HG02642 (cell line): ENCODE data around the gene HPS5.
"Not testable (repeated sequence)": the region's sequence is repeated elsewhere in the genome, so short reads cannot be mapped to it uniquely, and the experiment has no call there.

Experiments
- ATAC-seq: cut with Tn5 transposase; IDR thresholded peaks from one replicate; pipeline ENCODE4 v1.9.1; 2021; ENCODE audit warnings: mild to moderate bottlenecking; ENCODE audit not compliant: unreplicated experiment, poor library complexity

Gene HPS5

DNA sequence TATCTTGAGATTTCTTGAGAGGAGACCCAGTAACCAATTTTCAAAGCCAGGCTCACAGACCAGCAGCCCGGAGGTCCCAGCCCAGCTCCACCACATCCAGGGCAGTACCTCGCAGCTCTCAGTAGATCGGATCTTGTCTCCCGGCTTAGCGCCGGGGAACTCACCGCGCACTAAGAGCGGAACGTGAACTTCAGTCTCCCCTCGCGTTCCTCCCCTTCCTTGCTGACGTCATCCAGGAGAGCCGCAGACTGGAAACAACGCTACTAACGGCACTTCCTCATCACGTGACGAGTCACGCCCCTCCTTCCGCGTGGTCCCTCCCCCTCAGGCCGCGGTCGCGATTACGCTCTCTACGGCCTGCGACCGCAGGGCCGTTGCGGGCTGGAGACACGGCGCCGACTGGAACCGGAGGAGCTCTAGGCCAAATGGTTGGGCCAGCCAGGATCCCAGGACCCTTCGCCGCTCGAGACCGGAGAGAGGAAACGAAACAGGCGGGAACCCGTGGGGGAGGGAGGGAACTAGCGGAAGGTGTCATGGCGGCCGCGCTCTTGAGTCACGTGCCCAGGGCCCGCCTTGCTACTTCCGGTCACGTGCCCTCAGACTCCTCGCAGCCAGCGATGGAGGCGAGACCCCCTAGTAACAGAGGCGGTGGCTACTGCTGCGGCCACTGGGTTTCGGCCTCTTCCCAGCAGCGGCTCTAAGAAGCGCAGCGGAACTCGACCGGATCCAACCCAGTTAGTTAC, at the start of gene HPS5, which contains the start of gene GTF2H1:
Gene HPS5 (minus strand): TSS at position 172 of the 743 bp plus-strand sequence. CDS start 4,282 bp downstream, outside the sequence.
Gene GTF2H1 (plus strand): TSS at position 599 of the 743 bp plus-strand sequence. CDS start 10,508 bp downstream, outside the sequence.
- peak; percentile 89 for ATAC-seq

DNA sequence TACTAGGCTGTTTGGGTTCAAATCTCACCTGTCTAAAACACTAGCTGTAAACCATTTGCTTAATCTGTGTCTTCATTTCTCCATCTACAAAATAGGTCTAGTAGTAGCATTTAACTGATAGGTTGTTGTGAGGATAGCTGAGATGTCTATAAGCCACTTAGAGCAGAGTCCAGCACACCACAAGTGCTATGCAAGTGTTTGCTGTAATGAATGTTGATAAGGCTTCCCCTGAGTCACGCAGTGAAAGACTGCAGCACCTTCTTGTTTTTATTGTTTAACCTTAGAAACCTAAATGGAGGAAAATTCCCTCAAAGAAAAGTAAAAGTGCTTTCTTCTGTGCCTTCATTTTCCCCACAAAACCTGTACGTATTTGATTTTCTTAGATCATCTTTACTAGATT, 49.3 kb upstream of the HPS5 start:
- ATAC-seq, result no peak

DNA sequence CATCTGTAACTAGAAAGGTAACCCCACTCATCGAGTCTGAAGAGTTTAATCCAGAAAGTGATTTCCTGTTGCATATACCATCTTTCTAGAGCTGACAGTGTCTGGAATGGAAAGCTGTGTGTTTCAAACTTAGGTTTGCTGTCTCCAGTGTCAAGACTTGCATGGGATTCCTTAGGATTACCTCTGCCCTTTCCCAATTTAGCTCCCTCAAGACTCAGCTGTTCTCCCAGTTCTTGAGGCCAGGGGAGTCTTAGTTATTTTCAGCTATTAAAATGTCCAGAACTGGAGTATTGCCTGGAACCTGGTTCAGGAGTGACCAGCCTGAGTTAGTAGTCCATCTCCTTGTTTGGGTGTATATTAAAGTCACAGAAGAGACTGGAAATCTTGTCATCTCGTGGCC, 47.5 kb upstream of the HPS5 start:
- ATAC-seq, result no peak

DNA sequence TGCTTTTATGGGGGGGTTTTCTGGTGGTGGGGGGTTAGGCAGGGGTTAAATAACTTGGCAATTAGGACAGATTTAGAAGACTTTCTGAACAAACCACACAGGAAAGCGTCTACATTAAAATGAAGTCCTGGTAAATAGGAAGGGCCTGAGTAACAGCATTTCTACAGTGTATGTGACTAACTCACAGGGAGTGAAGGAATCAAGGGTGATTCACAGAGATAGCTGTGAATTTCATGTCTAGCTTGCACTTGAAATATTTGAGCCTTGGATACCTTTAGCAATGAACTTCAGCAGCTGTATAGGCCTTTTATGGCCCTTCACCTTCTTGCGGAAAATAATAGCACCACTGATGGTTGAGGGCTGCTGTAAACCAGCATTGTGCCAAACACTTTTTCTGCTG, 46.3 kb upstream of the HPS5 start:
- ATAC-seq, result no peak

- ATAC-seq, result no peak
Observed at GRCh38 chr11:18367431-18367830, 45.5 kb upstream of the HPS5 start.

GRCh38 chr11:18366286-18366685, 44.3 kb upstream of the HPS5 start:
- ATAC-seq, result no peak

GRCh38 chr11:18365741-18366140, 43.8 kb upstream of the HPS5 start:
- no peak for ATAC-seq

DNA sequence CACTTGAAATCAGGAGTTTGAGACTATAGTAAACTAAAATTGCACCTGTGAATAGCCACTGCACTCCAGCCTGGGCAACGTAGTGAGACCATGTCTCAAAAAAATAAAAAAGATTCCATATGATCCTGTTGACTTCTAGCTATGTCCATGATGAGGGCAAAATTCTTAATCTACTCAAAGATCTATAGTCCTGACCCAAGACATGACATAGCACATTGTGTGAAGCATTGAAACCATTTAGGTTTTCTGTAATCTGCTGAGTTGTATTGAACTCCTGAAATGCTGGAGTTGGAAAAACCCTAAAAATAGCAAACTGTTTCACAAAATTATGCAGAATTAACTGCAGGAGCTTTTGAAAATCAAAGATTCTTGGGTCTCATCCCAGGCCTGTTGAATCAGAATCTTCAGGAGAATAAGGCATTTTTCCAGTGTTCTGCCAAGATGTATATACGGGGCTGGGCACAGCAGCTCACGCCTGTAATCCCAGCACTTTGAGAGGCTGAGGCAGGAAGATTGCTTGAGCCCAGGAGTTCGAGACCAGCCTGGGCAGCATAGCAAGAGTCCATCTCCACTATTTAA, 42.6 kb upstream of the HPS5 start:
- ATAC-seq, result no peak

GRCh38 chr11:18361154-18361553, 39.2 kb upstream of the HPS5 start:
- no peak for ATAC-seq

GRCh38 chr11:18358646-18359045, 36.7 kb upstream of the HPS5 start:
- no peak for ATAC-seq

- no peak for ATAC-seq
Observed at GRCh38 chr11:18352581-18352980, 30.6 kb upstream of the HPS5 start.

DNA sequence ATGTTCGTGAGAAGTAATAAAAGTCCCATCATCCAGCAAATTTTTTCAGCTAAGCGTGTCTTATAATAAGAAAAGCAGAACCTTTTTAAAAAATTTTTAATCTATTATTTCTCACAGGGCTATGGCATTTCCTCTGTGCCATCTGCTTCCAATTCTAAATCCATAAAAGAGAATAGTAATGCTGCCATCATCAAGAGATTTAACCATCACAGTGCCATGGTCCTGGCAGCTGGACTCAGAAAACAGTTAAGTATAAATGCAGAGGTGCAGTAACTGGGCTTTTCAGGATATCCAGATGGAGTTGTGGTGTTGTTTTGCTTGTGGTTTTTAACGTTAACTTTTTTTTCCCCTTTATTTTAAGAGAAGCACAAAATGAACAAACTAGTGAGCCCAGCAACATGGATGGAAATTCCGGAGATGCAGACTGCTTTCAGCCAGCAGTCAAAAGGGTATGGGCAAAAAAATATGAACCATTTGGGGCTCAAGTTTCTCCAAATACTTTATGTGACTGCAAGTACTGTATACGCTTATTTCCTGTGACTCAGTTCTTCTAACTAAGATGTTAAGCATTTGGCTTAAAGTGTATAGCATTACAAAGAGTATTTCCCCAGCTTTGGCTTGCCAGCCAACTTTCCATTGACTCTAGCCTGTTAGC, 25.7 kb upstream of the HPS5 start:
- no peak for ATAC-seq

GRCh38 chr11:18332891-18333290, 11.0 kb upstream of the HPS5 start:
- no peak for ATAC-seq

GRCh38 chr11:18332302-18332701, 10.4 kb upstream of the HPS5 start:
- ATAC-seq, result no peak

DNA sequence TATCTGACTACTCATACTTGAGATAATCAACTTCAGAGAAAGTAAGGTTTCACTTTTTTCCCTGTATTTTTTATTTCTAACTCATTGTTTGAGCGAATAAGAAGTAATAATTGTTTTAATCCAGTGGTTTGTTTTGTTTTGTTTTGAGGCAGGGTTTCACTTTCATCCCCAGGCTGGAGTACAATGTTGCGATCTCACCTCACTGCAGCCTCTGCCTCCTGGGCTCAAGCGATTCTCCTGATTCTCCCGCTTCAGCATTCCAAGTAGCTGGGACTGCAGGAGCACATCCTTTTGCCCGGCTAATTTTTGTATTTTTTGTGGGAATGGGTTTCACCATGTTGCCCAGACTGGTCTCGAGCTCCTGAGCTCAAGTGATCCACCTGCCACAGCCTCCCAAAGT, 9.0 kb upstream of the HPS5 start:
- ATAC-seq, result no peak

GRCh38 chr11:18329196-18329870, 7.4 kb upstream of the HPS5 start:
- ATAC-seq, result peak; percentile 66

DNA sequence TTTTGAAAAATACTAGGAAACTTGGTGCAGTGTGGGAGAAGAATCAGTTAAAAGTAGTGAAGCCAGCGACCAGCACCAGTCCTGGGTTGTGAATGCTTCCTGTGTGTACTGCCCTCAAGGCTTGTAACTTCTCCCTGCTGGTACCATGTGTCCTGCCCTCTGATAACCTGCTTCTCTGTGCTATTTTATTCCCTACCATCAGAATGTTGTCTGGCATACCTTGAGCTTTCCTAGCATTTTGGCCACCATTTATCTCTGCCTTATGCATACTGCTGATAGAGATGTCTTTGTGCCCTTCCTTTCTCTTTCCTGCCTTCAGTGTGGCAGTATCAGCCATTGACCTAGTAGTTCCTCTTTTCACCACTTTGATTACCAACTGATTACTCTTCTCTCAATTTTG, 2.4 kb upstream of the HPS5 start:
- ATAC-seq, result no peak

- not testable (repeated sequence) for ATAC-seq
Observed at GRCh38 chr11:18323881-18324280, 1.9 kb upstream of the HPS5 start.

DNA sequence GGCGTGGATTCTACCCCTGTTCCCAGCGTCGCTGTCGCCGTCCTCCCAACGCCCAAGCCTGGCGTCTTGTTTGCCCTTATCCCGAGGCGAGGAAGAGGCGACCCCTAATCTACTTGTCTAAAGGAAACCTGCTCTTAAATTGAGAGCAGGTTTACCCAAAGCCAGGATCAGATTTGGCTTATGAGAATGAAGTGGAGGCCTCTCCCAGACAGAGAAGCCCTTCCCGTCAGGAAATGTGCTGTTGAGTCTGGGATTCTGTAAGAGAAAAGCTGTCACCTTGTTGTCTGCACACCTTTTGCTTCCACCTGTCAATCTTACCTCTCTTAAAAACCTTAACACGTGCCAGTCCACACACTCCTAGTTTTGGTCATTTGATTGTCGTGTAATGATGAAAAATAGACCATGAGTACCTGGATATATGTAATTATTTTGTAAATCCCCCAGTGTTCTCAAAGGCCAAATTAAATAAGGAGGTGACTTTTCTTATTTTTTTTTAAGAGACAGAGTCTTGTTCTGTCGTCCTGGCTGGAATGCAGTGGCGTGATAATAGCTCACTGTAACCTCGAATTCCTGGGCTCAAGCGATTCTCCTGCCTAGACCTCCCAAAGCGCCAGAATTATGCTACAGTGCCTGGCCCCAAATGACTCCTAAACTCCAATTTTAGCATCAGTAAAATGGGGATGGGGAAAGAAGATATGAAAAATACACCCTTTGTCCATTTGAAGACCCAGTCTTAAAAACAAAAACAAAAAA, 1.1 kb upstream of the HPS5 start:
- ATAC-seq, result no peak

- ATAC-seq, result peak; percentile 6
Observed at GRCh38 chr11:18321578-18321968, 367 bp downstream of the HPS5 start.
